ENCODE results near the gene RETN.

DNA sequence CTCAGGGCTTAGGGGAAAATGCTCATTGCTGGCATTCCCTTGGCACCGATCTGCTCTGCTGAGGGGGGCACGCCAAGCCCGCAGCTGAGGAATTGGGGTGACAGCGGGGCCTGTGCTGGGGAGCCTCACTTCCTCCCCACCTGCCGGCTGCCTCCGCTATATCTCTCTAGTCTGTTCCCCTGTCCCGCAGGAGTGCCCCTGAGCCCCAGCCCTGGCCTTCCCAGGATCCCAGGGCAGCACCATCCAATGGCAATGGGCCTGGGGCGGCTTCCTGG, 22.5 kb upstream of the RETN start:
- no peak for TF ChIP-seq POLR2AphosphoS5 (IDR thresholded peaks at IDR 0.05; ENCODE audit: low read depth, low read length)
- TF ChIP-seq, protein P1, sequence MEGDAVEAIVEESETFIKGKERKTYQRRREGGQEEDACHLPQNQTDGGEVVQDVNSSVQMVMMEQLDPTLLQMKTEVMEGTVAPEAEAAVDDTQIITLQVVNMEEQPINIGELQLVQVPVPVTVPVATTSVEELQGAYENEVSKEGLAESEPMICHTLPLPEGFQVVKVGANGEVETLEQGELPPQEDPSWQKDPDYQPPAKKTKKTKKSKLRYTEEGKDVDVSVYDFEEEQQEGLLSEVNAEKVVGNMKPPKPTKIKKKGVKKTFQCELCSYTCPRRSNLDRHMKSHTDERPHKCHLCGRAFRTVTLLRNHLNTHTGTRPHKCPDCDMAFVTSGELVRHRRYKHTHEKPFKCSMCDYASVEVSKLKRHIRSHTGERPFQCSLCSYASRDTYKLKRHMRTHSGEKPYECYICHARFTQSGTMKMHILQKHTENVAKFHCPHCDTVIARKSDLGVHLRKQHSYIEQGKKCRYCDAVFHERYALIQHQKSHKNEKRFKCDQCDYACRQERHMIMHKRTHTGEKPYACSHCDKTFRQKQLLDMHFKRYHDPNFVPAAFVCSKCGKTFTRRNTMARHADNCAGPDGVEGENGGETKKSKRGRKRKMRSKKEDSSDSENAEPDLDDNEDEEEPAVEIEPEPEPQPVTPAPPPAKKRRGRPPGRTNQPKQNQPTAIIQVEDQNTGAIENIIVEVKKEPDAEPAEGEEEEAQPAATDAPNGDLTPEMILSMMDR (IDR thresholded peaks at IDR 0.05), result no peak
- no peak for TF ChIP-seq TCF7L2 (IDR thresholded peaks at IDR 0.05; ENCODE audit: low read depth, low read length)
- no peak for TF ChIP-seq SIN3A (IDR thresholded peaks at IDR 0.05; ENCODE audit: borderline replicate concordance, insufficient read depth, low read depth, low read length)
- TF ChIP-seq, protein P2, sequence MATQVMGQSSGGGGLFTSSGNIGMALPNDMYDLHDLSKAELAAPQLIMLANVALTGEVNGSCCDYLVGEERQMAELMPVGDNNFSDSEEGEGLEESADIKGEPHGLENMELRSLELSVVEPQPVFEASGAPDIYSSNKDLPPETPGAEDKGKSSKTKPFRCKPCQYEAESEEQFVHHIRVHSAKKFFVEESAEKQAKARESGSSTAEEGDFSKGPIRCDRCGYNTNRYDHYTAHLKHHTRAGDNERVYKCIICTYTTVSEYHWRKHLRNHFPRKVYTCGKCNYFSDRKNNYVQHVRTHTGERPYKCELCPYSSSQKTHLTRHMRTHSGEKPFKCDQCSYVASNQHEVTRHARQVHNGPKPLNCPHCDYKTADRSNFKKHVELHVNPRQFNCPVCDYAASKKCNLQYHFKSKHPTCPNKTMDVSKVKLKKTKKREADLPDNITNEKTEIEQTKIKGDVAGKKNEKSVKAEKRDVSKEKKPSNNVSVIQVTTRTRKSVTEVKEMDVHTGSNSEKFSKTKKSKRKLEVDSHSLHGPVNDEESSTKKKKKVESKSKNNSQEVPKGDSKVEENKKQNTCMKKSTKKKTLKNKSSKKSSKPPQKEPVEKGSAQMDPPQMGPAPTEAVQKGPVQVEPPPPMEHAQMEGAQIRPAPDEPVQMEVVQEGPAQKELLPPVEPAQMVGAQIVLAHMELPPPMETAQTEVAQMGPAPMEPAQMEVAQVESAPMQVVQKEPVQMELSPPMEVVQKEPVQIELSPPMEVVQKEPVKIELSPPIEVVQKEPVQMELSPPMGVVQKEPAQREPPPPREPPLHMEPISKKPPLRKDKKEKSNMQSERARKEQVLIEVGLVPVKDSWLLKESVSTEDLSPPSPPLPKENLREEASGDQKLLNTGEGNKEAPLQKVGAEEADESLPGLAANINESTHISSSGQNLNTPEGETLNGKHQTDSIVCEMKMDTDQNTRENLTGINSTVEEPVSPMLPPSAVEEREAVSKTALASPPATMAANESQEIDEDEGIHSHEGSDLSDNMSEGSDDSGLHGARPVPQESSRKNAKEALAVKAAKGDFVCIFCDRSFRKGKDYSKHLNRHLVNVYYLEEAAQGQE (IDR thresholded peaks at IDR 0.05; ENCODE audit: insufficient read depth in 1 of 2, low read depth in 2 of 2, low read length in 1 of 2), result no peak
